ENCODE measurements around the gene GJA1. TPM values are rescaled to one million over a fixed set of nuclear protein-coding genes. Genes with fewer than 3 reads are reported as not detected.

GJA1 gene
- total and polyA plus RNA-seq, 2 of the 13 experiments (the other 11 are each of a cell fraction or from before 2014, with no cell fraction given), result not detected

- TF ChIP-seq ZBTB40 (IDR thresholded peaks at IDR 0.05) (no peak), ZBTB40 (CRISPR knock-in tag; IDR thresholded peaks at IDR 0.05) (no peak), ZNF781 (CRISPR knock-in tag; IDR thresholded peaks at IDR 0.05; ENCODE audit: borderline replicate concordance, not compliant biosample characterization) (no peak), SNAI1 (CRISPR knock-in tag; IDR thresholded peaks at IDR 0.05; ENCODE audit: borderline replicate concordance) (no peak), IKZF1 (IDR thresholded peaks at IDR 0.05) (no peak), ZSCAN31 (CRISPR knock-in tag; IDR thresholded peaks at IDR 0.05; ENCODE audit: low read depth) (no peak), ZNF337 (CRISPR knock-in tag; IDR thresholded peaks at IDR 0.05; ENCODE audit: borderline replicate concordance, low read depth) (no peak), NFIB (CRISPR knock-in tag; IDR thresholded peaks at IDR 0.05; ENCODE audit: borderline replicate concordance) (no peak), ZNF136 (CRISPR knock-in tag; IDR thresholded peaks at IDR 0.05; ENCODE audit: low read depth) (no peak), KAT8 (CRISPR knock-in tag; IDR thresholded peaks at IDR 0.05) (no peak), TEAD3 (CRISPR knock-in tag; optimal IDR thresholded peaks at IDR 0.05; ENCODE audit: borderline replicate concordance) (no peak), ZNF3 (CRISPR knock-in tag; IDR thresholded peaks at IDR 0.05) (no peak), ZNF891 (CRISPR knock-in tag; IDR thresholded peaks at IDR 0.05) (no peak), ZNF24 (IDR thresholded peaks at IDR 0.05) (no peak), ETV5 (CRISPR knock-in tag; IDR thresholded peaks at IDR 0.05; ENCODE audit: borderline replicate concordance) (no peak)
- TF ChIP-seq, protein P1, sequence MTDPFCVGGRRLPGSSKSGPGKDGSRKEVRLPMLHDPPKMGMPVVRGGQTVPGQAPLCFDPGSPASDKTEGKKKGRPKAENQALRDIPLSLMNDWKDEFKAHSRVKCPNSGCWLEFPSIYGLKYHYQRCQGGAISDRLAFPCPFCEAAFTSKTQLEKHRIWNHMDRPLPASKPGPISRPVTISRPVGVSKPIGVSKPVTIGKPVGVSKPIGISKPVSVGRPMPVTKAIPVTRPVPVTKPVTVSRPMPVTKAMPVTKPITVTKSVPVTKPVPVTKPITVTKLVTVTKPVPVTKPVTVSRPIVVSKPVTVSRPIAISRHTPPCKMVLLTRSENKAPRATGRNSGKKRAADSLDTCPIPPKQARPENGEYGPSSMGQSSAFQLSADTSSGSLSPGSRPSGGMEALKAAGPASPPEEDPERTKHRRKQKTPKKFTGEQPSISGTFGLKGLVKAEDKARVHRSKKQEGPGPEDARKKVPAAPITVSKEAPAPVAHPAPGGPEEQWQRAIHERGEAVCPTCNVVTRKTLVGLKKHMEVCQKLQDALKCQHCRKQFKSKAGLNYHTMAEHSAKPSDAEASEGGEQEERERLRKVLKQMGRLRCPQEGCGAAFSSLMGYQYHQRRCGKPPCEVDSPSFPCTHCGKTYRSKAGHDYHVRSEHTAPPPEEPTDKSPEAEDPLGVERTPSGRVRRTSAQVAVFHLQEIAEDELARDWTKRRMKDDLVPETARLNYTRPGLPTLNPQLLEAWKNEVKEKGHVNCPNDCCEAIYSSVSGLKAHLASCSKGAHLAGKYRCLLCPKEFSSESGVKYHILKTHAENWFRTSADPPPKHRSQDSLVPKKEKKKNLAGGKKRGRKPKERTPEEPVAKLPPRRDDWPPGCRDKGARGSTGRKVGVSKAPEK (CRISPR knock-in tag; IDR thresholded peaks at IDR 0.05; ENCODE audit: borderline replicate concordance), result no peak
Observed at GRCh38 chr6:121405306-121405705, 30.1 kb upstream of the GJA1 start (continued).
